Epithelial cell of proximal tubule (primary cell): Measurements from ENCODE around the gene TMC5. TPM values are rescaled to one million over a fixed set of nuclear protein-coding genes. Genes with fewer than 3 reads are reported as not detected.
"Not testable (repeated sequence)": the region's sequence is repeated elsewhere in the genome, so short reads cannot be mapped to it uniquely, and the experiment has no call there.

Experiments
- DNase-seq: peaks from one replicate; pipeline ENCODE4 v3.0.0-alpha.2; 2011; ENCODE audit warnings: low read depth
- H3K4me3 ChIP-seq: 2 replicates; pipeline ENCODE4 v1.5.1; 2011; ENCODE audit warnings: low read depth, mild to moderate bottlenecking, low read length
- total RNA-seq: library from RNA; depleted of rRNA; stranded (reverse); fragments of >200 nt; gene quantifications from 2 replicates; pipeline ENCODE4 v1.2.3, GENCODE V29; 2015
- TF ChIP-seq, protein P1 (sequence below): conservative IDR thresholded peaks from 2 replicates; pipeline ENCODE4 v1.5.1; 2012; ENCODE audit warnings: low read depth, mild to moderate bottlenecking, low read length

The TMC5 gene, protein sequence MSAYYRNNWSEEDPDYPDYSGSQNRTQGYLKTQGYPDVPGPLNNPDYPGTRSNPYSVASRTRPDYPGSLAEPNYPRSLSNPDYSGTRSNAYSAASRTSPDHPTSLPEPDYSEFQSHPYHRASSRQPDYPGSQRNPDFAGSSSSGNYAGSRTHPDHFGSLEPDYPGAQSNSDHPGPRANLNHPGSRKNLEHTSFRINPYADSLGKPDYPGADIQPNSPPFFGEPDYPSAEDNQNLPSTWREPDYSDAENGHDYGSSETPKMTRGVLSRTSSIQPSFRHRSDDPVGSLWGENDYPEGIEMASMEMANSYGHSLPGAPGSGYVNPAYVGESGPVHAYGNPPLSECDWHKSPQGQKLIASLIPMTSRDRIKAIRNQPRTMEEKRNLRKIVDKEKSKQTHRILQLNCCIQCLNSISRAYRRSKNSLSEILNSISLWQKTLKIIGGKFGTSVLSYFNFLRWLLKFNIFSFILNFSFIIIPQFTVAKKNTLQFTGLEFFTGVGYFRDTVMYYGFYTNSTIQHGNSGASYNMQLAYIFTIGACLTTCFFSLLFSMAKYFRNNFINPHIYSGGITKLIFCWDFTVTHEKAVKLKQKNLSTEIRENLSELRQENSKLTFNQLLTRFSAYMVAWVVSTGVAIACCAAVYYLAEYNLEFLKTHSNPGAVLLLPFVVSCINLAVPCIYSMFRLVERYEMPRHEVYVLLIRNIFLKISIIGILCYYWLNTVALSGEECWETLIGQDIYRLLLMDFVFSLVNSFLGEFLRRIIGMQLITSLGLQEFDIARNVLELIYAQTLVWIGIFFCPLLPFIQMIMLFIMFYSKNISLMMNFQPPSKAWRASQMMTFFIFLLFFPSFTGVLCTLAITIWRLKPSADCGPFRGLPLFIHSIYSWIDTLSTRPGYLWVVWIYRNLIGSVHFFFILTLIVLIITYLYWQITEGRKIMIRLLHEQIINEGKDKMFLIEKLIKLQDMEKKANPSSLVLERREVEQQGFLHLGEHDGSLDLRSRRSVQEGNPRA
- 0.35 and 0.36 TPM in 2 replicates for total RNA-seq

DNA sequence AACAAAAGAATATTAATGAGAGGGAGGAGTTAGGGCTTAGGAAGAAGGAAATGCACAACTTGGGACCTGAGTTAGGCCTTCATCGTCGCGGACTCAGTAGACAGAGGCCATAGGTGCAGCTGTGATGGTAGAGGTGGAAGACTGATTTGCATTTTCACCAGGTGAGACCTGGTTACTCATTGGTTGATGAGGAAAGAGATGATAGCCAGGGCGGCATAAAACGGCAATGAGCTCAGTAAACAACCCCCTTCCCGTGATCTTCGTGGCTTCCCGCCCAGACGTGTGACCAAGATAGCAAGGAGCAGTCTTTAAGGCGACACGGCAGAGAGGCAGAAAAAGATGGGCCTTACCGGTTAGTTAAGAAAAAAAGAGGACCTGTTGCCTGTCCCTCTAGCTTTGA, at the start of gene TMC5:
TMC5 (plus strand) TSS at position 244 of the 400 bp plus-strand sequence. CDS start 22,156 bp downstream, outside the sequence.
- TF ChIP-seq, protein P1, sequence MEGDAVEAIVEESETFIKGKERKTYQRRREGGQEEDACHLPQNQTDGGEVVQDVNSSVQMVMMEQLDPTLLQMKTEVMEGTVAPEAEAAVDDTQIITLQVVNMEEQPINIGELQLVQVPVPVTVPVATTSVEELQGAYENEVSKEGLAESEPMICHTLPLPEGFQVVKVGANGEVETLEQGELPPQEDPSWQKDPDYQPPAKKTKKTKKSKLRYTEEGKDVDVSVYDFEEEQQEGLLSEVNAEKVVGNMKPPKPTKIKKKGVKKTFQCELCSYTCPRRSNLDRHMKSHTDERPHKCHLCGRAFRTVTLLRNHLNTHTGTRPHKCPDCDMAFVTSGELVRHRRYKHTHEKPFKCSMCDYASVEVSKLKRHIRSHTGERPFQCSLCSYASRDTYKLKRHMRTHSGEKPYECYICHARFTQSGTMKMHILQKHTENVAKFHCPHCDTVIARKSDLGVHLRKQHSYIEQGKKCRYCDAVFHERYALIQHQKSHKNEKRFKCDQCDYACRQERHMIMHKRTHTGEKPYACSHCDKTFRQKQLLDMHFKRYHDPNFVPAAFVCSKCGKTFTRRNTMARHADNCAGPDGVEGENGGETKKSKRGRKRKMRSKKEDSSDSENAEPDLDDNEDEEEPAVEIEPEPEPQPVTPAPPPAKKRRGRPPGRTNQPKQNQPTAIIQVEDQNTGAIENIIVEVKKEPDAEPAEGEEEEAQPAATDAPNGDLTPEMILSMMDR = no peak
- H3K4me3 ChIP-seq = no peak within 1 kb of the TSS
- no peak for DNase-seq

DNA sequence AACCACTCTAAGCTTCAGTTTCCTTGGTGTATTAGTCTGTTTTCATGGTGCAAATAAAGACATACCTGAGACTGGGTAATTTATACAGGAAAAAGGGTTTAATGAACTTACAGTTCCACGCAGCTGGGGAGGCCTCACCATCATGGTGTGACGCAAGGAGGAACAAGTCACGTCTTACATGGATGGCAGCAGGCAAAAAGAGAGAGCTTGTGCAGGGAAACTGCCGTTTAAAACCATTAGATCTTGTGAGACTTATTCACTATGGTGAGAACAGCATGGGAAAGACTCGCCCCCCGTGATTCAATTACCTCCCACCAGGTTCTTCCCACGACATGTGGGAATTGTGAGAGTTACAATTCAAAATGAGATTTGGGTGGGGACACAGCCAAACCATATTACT, 45.1 kb upstream of the TMC5 start:
- DNase-seq, H3K4me3 ChIP-seq: not testable (repeated sequence)

DNA sequence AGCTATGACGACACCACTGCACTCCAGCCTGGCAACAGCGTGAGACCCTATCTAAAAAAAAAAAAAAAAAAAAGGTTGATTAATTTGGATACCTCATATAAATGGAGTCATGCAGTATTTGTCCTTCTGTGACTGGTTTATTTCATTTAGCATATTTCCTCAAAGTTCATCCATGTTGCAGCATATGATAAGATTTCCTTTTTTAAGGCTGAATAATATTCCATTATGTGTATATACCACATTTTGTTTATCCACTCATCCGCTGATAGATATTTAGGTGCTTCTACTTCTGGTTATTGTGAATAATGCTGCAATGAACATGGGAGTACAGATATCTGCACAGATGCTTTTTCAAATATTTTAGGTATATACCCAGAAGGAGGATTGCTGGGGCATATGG, 43.3 kb upstream of the TMC5 start:
- TF ChIP-seq, protein P1 = no peak
- H3K4me3 ChIP-seq = no peak overlapping the region
- no peak for DNase-seq

- H3K4me3 ChIP-seq = no peak overlapping the region
- TF ChIP-seq, protein P1 = peak; percentile 90
- DNase-seq = no peak
Observed at GRCh38 chr16:19375561-19376158, 42.0 kb upstream of the TMC5 start.

- TF ChIP-seq, protein P1 = no peak
- no peak overlapping the region for H3K4me3 ChIP-seq
- no peak for DNase-seq
Observed at GRCh38 chr16:19377864-19378263, 39.8 kb upstream of the TMC5 start.

DNA sequence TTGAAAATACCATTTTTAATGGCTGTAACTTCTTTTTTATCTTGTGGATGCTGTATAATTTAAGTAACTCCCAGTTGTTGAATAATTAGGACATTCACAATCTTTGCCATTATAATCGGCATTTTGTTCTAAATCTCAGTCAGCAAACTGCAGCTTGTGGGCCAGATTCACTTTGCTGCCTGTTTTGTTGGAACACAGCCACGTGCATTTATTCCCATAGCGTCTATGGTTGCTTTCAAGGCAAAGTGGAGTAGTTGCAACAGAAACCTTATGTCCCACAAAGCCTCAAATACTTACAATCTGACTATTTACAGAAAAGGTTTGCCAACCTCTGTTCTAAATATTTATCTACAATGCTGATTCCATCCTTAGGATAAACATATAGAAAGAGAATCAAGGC, 39.2 kb upstream of the TMC5 start:
- TF ChIP-seq, protein P1 = no peak

DNA sequence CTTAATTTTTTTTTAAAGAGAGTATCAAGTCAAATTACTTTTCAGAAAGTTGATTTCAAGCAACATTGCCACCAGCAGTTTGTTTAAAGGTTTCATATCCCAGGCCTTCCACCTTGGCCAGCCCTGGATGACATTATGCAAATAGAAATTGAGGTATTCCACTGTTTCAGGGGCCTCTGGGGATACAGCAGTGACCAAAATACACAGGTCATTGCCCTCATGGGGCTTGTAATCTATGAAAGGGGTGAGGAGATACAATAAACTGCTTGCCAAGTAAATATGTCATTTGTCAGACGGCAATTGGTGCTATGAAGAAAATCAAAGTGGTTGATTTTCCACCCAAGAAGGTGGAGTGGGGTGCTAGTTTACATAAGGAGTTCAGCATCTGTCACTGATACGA, 37.8 kb upstream of the TMC5 start:
- H3K4me3 ChIP-seq = no peak overlapping the region
- DNase-seq = no peak
- TF ChIP-seq, protein P1 = no peak

More for the DNA sequence above, 39.2 kb upstream of the TMC5 start:
- DNase-seq = no peak
- no peak overlapping the region for H3K4me3 ChIP-seq
